AG09309 (cell line): ENCODE measurements around the gene IRF2BPL.

ENCODE experiments used
- DNase-seq: peaks from one replicate; pipeline ENCODE4 v3.0.0-alpha.2; 2010; ENCODE audit warnings: low read depth
- H3K4me3 ChIP-seq: 2 replicates; pipeline ENCODE4 v1.5.1; 2011; ENCODE audit warnings: mild to moderate bottlenecking, low read depth, low read length, moderate library complexity; ENCODE audit not compliant: control insufficient read depth
- CTCF ChIP-seq: IDR thresholded peaks from 2 replicates; pipeline ENCODE4 v1.5.1; 2011; ENCODE audit warnings: mild to moderate bottlenecking, low read depth, low read length, inconsistent platforms; ENCODE audit not compliant: insufficient read depth, control insufficient read depth; ENCODE audit errors: missing control alignments

Gene IRF2BPL

GRCh38 chr14:77028384-77029231 is at the start of gene IRF2BPL:
IRF2BPL (minus strand) TSS chr14:77028708; CDS start chr14:77027792, 916 bp downstream.
- no peak for TF ChIP-seq CTCF
- H3K4me3 ChIP-seq: peak within 1 kb of the TSS; percentile 83
- DNase-seq: peak; percentile 94

- no peak for TF ChIP-seq CTCF
- DNase-seq: no peak
- no peak overlapping the region for H3K4me3 ChIP-seq
These were observed 48.5 kb upstream of the IRF2BPL start for GRCh38 chr14:77077040-77077439.

- no peak overlapping the region for H3K4me3 ChIP-seq
- DNase-seq: no peak
- no peak for TF ChIP-seq CTCF
These were observed 47.7 kb upstream of the IRF2BPL start for GRCh38 chr14:77076113-77076631.

GRCh38 chr14:77074969-77075368 is 46.5 kb upstream of the IRF2BPL start:
- no peak overlapping the region for H3K4me3 ChIP-seq
- no peak for TF ChIP-seq CTCF
- DNase-seq: no peak

- DNase-seq: no peak
- H3K4me3 ChIP-seq: no peak overlapping the region
- TF ChIP-seq CTCF: no peak
These were observed 43.5 kb upstream of the IRF2BPL start for GRCh38 chr14:77071938-77072388.

- H3K4me3 ChIP-seq: no peak overlapping the region
- TF ChIP-seq CTCF: no peak
- DNase-seq: no peak
These were observed 41.0 kb upstream of the IRF2BPL start for GRCh38 chr14:77069551-77069950.
